HPDE6-E6E7 (cell line): Measurements from ENCODE around the gene SBDS.
"Not testable (repeated sequence)": the region's sequence is repeated elsewhere in the genome, so short reads cannot be mapped to it uniquely, and the experiment has no call there.

Experiments
- DNase-seq: peaks from one replicate; pipeline ENCODE4 v3.0.0; 2011; ENCODE audit warnings: missing footprints; ENCODE audit errors: extremely low spot score

Gene SBDS

DNA sequence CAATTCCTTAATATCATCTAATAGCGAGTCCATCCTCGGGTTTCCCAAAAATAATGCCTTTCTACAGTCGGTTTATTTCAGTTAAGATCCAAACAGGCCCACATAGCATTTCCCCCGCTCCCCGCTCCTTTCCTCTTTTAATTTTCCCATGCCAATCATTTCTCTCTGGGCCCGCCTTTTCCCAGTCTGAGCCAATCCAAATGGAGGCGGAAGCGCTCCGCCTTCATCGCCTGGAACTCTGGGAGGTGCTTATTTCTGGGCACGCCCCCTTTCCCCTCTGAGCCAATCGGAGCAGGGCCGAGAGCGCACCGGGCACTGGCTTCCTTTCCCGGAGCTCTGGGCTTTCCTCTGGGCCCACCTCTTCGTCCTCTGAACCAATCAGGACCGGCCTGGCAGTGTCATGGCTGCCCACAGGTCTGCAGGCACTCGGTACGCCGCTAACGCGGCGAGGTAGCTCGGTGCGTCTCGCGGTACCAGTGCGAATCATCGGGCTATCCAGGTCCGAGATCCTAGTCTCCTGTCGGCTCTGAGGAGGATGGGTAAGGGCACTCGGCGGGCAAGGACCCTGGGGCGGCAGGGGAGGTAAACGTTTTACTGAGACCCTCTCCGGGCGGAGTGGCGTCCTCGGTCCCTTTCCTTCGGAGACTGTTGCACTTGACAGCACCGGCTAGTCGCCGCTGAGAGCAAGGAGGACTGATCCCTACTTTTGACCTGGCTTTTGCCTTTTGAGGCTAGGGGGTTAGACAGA is 1.2 kb upstream of the SBDS start, which contains the start of gene TYW1:
Gene TYW1 (plus strand): TSS at position 390 of the 748 bp plus-strand sequence. CDS start 146 bp downstream, at position 536.
- peak; percentile 73 for DNase-seq

DNA sequence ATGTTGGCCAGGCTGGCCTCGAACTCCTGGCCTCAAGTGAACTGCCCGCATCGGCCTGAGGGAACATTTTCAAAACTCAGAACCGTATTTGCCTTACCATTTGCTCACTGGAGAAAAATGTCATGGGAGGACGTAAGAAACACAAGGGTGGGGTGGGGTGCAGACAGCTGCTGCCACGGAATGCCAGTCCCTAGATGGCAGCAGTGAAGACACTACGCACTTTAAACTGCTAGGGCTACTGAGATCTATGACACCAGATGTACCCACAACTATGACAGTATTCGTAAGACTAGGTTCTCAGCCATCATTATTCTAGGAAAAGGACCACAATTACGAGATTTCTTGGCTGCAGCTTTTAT is 716 bp downstream of the SBDS start:
- DNase-seq: not testable (repeated sequence)

DNA sequence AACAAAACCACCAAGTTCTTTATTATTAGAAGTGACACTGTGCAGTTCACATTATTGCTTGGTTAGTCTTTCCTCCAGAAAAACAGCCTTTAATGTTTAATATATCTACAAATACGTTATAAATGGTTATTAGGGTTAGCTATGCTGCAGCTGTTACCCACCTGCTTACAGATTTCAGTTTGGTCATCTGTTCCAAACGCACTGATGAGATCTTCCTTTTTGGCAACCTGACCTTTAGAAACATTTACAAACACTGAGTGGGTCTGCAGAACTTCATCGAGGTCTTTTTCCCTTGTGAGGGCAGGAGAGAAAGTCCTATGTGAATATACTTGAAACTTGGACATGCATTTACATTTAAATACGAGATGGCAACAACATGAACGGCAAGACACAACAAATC is 1.3 kb downstream of the SBDS start:
- DNase-seq: not testable (repeated sequence)

DNA sequence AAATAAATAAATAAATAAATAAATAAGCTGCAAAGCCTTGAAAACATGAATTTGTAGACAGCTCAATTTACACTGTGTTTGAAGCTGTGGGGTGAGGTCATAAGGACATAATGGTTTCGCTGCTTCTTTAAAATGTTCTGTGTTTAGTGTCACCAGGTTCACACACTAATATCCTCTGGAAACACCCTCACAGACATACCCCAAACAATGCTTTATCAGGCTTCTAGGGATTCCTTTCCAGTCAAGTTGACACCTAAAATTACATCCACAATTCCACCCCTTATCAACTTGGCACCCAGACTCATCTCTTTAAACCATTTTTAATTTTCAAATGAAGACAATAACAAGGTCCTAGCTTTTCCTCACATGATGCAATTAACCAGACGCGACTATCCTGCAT is 5.8 kb downstream of the SBDS start:
- DNase-seq: not testable (repeated sequence)

DNA sequence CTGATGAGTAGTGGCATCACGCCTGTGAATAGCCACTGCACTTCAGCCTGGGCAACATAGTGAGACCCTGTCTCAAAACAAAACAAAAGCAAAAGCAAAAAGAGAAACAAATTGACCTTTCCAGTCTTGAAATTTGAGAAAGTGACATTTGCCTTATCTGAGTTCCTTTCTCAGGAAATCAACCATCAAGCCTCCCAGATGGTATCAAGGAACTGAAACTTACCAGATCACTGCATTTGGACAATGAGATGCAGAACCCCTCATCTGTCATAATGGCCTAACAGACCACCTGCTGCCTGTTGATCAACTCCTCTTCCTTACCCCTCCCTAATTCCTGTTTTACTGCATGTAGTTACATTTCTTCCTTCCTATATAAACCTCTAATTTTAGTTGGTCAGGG is 15.1 kb downstream of the SBDS start:
- not testable (repeated sequence) for DNase-seq

DNA sequence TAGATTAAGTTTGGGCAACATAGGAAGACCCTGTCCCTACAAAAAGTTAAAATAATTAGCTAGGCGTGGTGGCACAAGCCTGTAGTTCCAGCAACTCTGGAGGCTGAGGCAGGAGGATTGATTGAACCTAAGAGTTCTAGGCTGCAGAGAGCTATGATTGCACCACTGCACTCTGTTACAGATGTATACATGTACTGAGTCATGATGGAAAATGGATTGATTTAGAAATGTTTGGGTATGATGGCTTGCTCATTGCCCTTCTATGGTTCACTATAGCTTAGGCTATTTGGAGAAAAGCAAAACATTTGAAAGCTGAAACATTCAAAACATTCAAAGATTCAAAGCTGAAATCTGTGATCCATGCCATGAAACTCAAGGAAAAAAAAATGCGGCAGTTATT is 16.4 kb downstream of the SBDS start:
- DNase-seq: not testable (repeated sequence)

DNA sequence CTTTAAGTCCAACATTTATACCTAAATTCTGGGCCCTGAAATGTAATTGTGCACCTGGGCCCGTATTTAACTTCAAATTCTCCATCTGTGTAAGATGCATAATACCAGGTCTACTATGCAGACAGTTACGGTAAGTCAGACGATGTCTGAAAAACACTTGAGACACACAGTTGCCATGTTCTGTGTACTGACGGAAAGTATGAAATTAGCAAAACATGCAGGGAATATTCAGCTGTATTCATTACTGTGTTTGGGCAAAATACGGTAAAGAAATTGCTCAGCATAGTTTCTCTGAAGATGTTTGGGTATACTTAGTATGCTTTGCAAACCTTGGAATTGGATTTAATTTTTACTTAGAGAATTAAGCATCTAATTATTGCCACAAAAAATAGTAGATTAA is 17.1 kb downstream of the SBDS start:
- DNase-seq: not testable (repeated sequence)

DNA sequence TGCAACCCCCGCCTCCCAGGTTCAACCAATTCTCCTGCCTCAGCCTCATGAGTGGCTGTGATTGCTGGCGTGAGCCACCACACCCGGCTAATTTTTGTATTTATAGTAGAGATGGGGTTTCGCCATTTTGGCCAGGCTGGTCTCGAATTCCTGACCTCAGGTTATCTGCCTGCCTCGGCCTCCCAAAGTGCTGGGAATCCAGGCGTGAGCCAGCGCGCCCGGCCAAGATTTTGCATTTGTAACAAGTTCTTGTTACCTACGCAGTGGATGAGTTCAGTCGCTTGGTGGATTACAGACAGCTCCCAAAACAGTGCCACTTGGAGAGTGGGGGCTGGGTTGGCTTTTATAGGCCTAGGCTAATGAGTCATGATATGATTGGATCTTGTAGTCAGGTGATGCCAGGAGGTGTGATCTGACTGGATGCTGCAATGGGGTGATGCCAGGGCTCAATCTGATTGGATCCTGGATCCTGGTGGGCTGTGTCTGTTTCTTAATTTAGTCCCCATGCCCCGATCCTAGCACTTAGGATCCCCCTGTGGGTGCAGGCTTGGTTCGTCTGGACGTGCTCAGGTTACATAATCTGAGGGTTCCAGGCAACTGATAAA is 20.3 kb downstream of the SBDS start:
- DNase-seq: no peak

DNA sequence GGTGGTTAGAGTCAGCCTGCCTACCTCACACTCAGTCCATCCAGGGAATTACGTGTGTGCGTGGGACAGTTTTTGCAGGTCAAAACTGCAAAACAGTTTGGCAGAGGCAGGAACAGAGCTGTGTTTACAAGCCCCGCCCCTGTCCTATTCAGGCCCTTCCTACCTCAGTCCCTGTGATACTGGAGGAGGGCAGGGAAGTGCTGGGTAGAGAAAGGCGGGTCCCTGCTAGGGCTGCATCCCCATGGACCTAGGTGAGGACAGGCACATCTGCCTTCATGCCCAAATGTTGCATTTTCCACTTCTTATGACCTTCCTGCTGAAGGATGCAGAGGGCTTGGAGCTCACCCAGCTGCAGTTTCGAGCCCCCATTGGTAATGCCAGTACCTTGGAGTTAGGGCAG is 25.1 kb downstream of the SBDS start:
- no peak for DNase-seq

DNA sequence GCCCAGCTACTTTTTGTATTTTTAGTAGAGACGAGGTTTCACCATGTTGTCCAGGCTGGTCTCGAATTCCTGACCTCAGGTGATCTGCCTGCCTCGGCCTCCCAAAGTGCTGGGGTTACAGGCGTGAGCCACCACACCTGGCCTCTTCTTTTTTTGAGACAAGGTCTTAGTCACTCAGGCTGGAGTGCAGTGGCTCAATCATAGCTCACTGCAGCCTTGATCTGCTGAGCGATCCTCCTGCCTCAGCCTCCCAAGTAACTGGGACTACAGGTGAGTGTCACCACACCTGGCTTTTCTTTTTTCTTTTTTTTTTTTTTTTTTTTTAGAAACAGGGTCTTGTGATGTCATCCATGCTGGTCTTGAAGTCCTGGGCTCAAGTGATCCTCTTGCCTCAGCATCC is 26.4 kb downstream of the SBDS start:
- DNase-seq: not testable (repeated sequence)

DNA sequence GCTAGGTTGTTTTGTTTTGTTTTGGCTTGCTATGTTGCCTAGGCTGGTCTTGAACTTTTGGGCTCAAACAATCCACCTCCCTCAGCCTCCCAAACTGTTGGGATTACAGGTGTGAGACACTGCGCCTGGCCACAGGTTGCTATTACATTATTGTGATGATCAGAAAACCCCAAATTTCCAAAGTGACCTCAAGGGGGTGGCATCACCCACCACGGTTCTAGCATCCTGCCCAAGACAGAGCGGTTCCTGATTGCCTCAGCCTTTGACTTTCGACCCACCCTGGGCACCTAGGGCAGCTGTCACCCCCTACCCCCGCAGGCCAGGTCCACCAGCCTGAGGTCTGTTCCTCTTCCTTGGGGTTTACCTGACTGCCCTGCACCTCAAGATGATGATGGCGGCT is 28.4 kb downstream of the SBDS start:
- DNase-seq: no peak

DNA sequence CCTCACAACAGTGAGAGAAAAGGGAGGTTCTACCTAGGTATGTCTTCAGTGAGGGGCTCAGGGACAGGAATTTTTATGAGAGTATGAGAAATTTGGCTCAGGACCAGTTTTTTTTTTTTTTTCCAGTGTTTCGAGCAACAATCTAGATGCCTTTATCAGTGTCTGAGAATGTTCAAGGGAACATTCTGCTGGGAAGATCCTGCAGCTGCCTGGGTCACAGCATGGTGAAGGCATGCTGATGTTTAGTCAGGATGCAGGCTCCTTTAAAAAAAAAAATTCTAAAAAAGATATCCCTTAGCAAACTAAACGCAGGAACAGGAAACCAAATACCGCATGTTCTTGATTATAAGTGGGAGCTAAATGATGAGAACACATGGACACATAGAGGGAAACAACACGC is 31.0 kb downstream of the SBDS start:
- no peak for DNase-seq

DNA sequence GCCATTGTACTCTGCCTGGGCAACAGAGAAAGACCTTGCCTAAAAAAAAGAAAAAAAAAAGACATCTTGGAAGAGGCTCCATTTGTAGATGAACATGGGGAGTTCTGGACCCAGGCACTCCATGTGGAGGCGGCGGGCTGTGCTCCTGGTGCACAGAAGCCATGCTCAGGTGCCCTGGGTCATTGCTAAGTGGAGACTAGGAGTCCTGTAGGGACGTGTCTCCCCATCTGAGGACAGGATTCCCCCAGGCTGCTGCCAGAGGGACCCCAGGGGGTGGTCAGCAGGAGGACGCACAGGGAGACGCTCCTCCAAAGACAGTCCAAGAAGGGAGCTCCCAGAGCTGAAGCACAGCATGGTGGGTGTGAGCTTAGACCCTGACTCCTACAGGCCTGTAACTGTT is 34.3 kb downstream of the SBDS start:
- no peak for DNase-seq

DNA sequence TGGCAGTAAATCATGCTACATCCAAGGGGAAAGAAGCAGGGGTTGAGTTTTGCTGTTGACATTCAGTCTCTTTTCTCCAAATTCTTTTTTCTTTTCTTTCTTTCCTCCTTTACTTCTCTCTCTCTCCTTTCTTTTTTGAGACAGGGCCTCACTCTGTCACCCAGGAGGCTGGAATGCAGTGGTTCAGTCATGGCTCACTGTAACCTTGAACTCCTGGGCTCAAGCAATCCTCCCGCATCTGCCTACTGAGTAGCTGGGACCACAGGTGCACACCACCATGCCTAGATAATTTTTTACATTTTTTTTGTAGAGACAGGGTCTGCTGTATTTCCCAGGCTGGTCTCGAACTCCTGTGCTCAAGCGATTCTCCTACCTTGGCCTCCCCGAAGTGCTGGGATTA is 35.2 kb downstream of the SBDS start:
- no peak for DNase-seq

DNA sequence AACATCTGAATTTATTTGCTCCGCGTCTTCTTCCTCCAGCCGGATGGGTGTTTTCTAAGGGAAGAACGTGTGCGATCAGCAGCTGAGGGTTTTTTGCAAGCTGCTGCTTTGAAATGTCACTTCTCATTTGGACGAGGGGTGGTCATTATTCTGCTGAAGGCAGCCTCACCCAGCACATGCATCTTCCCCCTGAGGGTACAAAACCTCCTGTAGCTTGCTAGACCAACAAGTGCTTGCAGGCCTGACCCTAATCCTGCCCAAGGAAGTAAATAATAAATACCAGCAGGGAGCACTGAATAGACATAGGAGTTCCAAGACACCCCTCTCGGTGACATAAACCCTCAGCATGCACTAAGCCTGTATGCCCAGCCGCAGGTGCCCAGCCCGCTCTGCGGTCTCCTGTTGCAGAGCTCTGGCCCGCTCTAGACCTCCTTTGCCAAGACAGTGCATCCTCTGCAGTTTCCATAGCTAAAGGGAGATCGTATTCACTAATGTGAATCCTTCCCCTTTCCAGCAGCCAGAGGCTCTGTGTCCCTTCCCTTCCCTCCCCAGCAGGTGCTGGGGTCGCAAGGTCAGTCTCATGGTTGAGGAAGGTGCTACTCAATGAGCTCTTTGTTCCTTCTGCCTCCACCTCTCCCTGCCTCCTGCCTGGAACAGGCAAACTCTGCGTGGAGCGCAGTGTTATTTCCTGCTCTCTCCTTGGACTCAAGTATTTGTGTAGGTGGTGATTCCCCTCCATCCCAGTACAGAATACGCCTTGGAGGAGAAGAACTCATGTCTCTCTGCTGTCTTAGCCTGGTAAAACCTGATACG is 36.6 kb downstream of the SBDS start:
- DNase-seq: no peak

DNA sequence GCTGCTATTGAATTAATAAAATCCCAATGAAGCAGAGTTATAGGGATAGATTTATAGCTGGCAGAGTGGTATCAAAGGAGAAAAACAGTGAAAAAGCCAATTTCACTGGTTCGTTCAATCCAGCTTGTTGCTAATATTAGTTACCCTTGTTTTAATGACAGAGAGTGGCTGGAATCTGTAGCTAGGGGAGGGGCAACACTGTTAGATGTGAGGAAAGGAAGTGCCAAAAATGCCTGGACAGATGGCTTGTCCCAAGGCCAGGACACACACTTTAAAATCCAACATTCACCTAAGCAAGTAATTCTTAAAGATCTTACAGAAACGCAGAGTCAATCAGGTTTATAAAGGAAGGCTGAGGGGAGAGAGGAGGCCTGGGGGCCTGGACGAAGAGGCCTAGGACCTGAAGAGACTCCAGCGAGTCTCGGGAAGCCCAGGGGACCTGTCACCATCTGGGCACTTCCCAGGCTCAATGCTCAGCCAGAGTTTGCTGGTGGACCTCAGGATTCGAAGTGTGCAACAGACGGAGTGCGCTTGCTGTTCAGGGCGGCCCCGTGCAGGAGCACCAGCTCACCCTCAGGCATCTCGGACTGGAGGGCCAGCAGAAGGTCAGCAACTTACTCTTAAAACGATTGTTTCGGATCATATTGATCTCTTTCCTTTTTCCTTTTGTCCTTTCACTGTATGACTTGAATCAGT is 37.6 kb downstream of the SBDS start:
- no peak for DNase-seq

DNA sequence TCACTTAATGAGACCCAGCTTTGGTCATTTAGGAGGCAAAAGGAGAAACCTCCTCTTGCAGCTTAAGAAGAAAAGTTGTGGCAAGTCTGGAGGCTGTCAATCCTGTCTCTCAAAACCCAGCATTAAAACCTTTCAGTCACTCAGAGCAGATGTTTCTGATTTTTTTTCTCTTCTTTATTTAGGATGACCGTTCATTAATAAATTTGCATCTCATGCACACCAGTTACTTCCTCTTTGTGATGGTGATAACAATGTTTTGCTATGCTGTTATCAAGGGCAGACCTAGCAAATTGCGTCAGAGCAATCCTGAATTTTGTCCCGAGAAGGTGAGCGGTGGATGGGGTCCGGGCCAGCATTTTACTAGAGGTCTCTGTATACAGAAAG is 42.4 kb downstream of the SBDS start:
- DNase-seq: no peak

DNA sequence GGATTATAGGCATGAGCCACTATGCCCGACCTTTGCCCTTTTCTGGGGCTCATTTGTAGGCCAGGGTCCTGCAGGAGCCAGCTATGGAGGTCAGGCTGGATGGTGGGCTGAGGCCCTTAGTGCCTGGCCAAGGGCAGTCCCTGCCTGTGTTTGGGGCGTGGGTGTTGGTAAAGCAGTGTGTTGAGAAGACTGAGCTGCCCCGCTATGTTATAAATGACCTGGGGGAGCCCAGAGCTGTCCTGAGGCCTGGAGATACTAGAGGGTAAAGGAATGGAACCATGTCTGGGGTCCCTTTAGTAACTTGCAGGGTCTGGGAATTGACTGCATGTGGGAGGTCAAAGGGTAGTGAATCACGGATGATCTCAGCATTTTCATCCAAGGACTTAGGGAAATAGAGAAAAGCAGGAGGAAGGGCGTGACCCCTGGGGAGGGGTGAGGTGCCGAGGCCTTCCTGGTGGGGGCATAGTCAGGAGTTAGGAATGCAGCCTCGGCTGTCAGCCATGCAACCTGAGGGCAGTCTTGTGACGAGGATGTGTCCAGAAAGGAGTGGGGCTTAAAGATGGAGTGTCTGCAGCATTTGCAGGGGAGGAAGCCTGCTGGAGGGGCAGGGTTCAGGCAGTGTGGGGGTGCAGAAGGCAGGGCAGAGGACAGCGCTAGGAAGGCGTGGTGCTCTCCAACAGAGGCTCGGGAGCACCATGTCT is 42.9 kb downstream of the SBDS start:
- peak; percentile 93 for DNase-seq

DNA sequence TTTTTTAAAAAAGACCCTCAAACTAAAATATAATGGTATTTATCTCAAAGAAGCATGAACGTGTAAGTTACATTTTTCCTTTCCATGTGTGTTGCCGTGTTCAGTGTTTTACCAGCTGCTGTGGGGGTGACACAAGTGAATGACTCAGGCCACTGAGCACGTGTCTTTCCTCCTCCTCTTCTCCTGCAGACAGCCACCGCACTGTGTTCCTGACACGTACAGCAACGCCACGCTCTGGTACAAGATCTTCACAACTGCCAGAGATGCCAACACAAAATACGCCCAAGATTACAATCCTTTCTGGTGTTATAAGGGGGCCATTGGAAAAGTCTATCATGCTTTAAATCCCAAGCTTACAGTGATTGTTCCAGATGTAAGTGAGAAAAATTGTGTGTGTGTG is 44.6 kb downstream of the SBDS start:
- DNase-seq: no peak

DNA sequence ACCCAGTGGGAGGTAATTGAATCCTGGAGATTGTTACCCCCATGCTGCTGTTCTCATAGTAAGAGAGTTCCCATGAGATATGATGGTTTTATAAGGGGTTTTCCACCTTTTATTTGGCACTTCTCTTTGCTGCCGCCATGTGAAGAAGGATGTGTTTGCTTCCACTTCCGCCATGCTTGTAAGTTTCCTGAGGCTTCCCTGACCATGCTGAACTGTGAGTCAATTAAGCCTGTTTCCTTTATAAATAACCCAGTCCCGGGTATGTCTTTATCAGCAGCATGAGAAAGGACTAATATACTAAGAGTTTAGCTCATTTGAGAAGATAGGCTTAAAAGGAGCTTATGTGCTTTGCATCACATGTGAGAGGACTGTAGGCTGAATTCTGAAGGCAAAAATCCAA is 45.1 kb downstream of the SBDS start:
- DNase-seq: no peak

DNA sequence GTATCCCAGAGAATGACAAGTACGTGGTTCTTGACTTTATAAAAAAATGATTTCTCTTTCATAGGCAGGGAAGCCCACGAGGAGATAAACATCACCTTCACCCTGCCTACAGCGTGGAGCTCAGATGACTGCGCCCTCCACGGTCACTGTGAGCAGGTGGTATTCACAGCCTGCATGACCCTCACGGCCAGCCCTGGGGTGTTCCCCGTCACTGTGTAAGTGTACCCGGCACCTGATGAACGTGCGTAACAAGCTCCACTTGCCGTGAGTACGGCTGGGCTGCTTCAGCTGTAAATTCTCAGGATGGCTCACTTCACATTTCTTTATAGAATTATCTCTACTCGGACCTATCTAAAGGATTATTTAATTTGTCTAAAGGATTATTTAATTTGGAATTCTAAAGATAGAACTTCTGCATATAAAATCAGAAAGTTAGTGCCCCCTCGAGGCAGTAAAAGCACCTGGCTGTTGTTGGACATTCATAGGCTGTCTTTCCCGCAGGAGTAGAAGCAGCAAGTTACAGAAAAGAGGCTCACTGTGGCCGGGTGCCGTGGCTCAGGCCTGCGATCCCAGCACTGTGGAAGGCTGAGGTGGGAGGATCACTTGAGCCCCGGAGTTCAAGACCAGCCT is 46.8 kb downstream of the SBDS start:
- DNase-seq: no peak
